ENCODE measurements around the gene FRMD4A. TPM values are rescaled to one million over a fixed set of nuclear protein-coding genes. Genes with fewer than 3 reads are reported as not detected.
A peak's percentile ranks its signal among the peaks of the same experiment; 100 is the strongest.

FRMD4A gene
- total and polyA plus RNA-seq, 12 donors: 9.1 to 29.6 (median 14.6) TPM

DNA sequence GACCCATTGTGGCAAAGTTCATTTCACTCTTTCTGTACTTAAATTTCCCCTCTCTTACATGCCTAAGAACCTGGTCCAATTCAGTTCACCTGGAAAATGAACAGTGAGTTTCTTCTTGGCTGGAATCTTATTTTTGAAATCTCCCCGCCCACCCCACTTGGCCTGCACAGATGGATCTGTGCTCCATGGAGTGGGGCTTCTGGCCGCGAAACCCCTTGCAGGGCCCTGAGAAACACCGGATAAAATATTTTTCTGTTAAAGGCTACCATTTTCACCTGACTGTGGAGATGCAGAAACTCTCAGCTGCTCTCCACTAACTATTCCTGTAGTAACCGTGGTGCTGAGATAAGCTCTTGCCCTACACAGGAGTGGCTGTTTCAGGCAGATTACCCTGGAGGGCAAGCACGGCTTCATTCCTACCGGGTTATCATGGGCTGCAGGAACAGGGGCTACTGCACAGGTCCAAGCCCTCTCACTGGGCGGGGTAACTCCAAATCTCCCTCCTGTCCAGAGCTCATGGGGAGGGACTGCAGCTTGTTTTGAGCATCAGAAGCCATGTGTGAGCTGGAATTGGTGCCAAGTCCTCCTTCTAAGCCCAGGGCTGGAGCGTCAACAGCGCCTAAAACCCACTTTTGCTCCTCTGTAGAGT, 625.1 kb downstream of the FRMD4A start:
- Histone ChIP-seq H3K9me3 (replicated peaks in 1 of 3) (no peaks in the 10 kb centered on the region), H3K27ac (no peak overlapping the region), H3K4me3 (peak overlapping the region in 1 of 4 donors; percentile 66), H3K4me1 (replicated peaks in 1 of 2) (peaks cover 0 to 12% of the 10 kb centered on the region in 2 donors), H3K27me3 (no peaks in the 10 kb centered on the region), H3K36me3 (replicated peaks in 1 of 2) (peaks cover 0 to 5% of the 10 kb centered on the region in 2 donors)
- TF ChIP-seq, protein P1, sequence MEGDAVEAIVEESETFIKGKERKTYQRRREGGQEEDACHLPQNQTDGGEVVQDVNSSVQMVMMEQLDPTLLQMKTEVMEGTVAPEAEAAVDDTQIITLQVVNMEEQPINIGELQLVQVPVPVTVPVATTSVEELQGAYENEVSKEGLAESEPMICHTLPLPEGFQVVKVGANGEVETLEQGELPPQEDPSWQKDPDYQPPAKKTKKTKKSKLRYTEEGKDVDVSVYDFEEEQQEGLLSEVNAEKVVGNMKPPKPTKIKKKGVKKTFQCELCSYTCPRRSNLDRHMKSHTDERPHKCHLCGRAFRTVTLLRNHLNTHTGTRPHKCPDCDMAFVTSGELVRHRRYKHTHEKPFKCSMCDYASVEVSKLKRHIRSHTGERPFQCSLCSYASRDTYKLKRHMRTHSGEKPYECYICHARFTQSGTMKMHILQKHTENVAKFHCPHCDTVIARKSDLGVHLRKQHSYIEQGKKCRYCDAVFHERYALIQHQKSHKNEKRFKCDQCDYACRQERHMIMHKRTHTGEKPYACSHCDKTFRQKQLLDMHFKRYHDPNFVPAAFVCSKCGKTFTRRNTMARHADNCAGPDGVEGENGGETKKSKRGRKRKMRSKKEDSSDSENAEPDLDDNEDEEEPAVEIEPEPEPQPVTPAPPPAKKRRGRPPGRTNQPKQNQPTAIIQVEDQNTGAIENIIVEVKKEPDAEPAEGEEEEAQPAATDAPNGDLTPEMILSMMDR (IDR thresholded peaks at IDR 0.05): no peak
- TF ChIP-seq POLR2A (IDR thresholded peaks at IDR 0.05): no peak
- 77 to 85% (median 83%) methylated on average over 7 to 10 of the region's 10 CpGs for WGBS, 4 donors
- no peak for DNase-seq
- intact Hi-C loops (cut with DNase I): no loop called here

DNA sequence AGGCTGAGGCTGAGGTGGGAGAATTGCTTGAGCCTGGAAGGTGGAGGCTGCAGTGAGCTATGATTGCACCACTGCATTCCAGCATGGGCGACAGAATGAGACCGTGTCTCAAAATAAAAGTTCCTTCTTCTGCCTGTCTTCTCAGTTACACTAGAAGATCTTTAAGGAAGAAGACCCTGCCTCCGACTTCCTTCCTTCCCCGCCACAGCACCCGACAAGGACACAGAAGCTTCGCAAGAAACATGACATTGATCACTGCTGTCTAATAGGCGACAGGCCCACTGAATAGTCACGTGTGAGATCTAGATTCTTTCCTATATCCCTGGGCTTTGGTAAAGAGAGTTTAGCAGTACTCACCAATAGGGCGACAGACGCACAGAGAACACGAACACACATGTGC, 625.8 kb downstream of the FRMD4A start:
- Histone ChIP-seq H3K27ac (no peak overlapping the region), H3K9me3 (replicated peaks in 1 of 3) (no peaks in the 10 kb centered on the region), H3K4me3 (no peak overlapping the region), H3K36me3 (replicated peaks in 1 of 2) (peaks cover 0 to 5% of the 10 kb centered on the region in 2 donors), H3K4me1 (replicated peaks in 1 of 2) (peaks cover 0 to 12% of the 10 kb centered on the region in 2 donors), H3K27me3 (no peaks in the 10 kb centered on the region)
- TF ChIP-seq, protein P1 (IDR thresholded peaks at IDR 0.05): no peak
- no peak for TF ChIP-seq POLR2A (IDR thresholded peaks at IDR 0.05)
- DNase-seq: no peak
- intact Hi-C loops (cut with DNase I): no loop called here
- WGBS, 4 donors: 64 to 70% (median 65%) methylated on average over 11 of the region's 11 CpGs

DNA sequence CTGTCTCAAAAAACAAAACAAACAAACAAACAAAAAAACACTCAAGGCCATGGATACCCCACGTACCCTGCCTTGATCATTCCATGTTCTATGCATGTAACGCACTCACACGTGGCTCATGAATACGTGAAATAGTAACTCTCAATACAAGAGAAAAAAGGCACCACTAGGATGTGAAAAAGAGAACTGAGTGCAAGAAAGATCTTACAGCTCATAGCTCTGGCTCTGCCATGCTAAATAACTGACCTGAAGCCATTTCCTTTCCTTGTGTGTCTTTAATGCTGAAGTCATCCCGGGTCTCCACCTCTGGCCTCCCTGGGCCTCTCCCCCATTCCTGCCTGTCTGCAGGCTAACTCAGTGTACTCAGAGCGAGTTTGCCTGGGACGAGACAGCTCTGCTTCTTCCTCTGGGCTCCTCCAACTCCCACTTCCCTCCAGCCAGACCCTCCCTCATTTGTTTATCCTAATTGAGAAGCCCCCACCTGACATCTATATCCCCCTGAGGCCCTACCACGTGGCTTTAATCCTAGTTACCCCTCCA, 626.7 kb downstream of the FRMD4A start:
- H3K27ac ChIP-seq: peak overlapping the region in 1 of 5 donors; percentile 34

DNA sequence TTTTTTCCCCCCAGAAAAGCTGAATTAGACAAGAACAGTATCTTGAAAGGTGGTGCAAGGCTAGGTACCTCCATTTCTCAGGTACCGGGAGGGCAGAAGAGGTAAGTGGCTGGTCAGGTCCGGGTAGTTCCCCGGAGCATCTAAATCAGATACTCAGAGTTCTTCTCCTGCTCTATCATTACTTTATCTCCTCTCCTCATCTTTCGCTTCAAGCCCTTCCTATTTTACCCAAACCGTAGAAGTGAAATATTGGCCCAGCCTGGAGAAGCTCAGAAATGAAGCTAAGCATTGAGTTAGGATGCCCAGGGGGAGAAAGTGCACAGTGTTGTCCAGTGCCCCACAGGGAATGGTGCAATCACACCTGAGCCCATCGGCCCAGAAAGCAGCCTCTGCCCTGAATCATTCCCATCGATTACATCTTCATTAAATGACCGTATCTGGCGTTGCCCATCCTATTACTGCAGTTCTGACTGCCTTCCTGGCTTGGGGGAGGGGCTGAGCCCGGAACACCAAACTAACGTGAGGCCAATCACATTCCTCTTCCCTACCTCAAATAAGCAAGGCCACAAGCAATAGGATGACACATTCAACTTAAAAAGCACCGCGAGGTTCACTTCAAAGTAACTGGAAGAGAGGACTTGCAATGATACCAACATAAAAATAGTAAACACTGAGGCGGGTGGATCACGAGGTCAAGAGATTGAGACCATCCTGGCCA, 627.5 kb downstream of the FRMD4A start:
- Histone ChIP-seq H3K4me3 (no peak overlapping the region), H3K27ac (no peak overlapping the region), H3K9me3 (replicated peaks in 1 of 3) (no peaks in the 10 kb centered on the region), H3K4me1 (replicated peaks in 1 of 2) (peaks cover 0 to 8% of the 10 kb centered on the region in 2 donors), H3K27me3 (no peaks in the 10 kb centered on the region), H3K36me3 (replicated peaks in 1 of 2) (peaks cover 0 to 5% of the 10 kb centered on the region in 2 donors)
- TF ChIP-seq POLR2A (IDR thresholded peaks at IDR 0.05): no peak
- TF ChIP-seq, protein P1 (IDR thresholded peaks at IDR 0.05): no peak
- DNase-seq: no peak
- intact Hi-C loops (cut with DNase I): no loop called here
- WGBS, 4 donors: 81 to 85% (median 84%) methylated on average over 15 of the region's 15 CpGs

More for the DNA sequence above, 626.7 kb downstream of the FRMD4A start:
- Histone ChIP-seq H3K27me3 (no peaks in the 10 kb centered on the region), H3K4me3 (no peak overlapping the region), H3K4me1 (replicated peaks in 1 of 2) (peaks cover 0 to 12% of the 10 kb centered on the region in 2 donors), H3K36me3 (replicated peaks in 1 of 2) (peaks cover 0 to 5% of the 10 kb centered on the region in 2 donors), H3K9me3 (replicated peaks in 1 of 3) (no peaks in the 10 kb centered on the region)
- WGBS, 4 donors: 63 to 78% (median 71%) methylated on average over 8 of the region's 8 CpGs
- intact Hi-C loops (cut with DNase I): no loop called here
- no peak for DNase-seq
- TF ChIP-seq, protein P1 (IDR thresholded peaks at IDR 0.05): no peak
- TF ChIP-seq POLR2A (IDR thresholded peaks at IDR 0.05): no peak
